ENCODE results near the gene GPT2.

Gene GPT2

DNA sequence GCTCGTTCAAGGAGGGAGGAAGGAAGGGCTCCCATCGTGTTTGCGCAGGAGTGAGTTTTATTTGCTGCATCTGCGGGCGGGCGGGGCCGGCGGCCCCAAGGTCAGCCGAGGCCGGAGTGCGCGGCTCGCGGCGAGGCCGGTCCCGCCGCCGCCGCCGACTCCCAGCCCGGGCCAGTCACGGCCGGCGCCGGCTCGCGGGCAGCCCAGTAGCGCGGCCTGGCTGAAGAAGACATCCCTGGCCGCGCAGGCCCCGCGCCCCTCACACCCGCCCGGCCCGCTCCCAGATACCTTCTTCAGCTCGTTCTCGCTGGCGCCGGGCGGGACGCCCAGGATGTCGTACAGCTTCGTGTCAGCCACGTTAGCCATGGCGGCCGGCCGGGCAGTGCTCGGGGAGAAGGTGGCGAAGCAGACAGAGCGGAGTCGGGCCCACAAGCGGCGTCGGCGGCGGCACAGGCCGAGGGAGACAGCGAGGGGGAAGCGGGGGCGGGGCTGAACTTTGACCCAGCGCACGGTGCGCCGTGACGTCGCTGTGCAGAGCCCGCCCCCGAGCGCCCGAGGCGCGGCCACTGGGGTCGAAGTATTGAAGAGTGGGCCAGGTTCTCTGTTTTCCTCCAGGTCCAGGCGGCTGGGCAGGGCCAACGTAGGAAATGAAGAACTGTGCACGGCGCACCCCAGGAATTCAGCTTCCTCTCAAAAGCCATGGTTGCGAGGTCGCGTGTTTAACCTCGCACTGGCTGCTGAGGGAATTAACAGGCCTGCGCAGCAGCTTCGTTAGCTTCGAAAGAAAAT lies 89.2 kb downstream of the GPT2 start, which contains the start of gene DNAJA2:
Gene DNAJA2 (minus strand): TSS at position 468 of the 789 bp plus-strand sequence. CDS start 102 bp downstream, at position 366.
- DNase-seq = peak; percentile 85

DNA sequence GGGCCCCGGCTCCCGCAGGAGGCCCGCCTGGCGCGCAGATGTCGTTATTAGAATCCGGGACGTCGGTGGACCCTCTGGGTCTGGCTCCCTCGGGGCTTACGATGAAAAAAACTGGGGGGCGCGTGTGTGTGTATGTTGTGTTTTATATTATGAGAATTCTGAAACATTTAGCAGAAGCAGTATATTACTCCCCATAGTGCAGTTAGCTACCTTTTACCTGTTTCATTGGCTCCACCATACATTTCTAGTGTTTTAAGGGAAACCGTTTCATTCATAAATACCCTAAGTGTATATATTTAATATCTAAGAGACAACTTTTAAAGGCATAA lies 89.8 kb downstream of the GPT2 start:
- DNase-seq = no peak

- no peak for DNase-seq
Observed at GRCh38 chr16:46974352-46974751, 90.2 kb downstream of the GPT2 start.

DNA sequence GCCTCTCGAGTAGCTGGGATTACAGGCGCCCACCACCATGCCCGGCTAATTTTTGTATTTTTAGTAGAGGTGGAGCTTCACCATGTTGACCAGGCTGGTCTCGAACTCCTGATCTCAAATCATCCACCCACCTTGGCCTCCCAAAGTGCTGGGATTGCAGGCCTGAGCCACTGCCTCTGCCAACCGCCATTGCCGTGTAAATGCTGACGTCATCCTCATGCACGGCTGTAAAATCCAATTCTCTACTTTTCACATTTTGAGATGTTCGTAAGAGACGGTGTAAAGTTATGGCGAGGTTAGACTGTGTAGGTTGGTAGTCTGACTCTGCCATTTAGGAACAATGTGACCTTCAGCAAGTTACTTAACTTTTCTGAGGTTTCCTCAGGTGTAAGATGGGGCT lies 91.0 kb downstream of the GPT2 start:
- DNase-seq = no peak

- DNase-seq = no peak
Observed at GRCh38 chr16:46975908-46976470, 91.8 kb downstream of the GPT2 start.

DNA sequence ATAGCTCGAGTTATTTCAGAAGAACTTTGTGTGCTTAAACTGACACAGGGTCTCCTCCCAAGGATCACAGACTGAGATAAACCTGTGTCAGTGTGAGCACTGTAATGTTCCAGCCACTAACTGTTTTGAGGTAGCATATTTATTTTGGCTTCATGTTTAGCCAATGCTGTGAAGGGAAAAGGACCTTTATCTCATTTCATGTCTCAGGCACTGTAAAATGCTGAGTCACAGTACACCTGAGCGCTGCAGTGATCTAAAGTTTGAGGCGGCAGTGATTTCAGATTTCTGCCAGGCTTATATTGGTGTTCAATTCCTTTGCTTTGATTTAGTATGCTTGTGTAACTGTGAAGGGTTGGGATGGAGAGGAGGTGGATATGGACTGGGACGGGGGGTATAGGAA lies 92.4 kb downstream of the GPT2 start:
- DNase-seq = no peak

Data from COR-L47 (cell line).